ENCODE data around the gene ANKRD29.
"Not testable (repeated sequence)": the region's sequence is repeated elsewhere in the genome, so short reads cannot be mapped to it uniquely, and the experiment has no call there.

DNA sequence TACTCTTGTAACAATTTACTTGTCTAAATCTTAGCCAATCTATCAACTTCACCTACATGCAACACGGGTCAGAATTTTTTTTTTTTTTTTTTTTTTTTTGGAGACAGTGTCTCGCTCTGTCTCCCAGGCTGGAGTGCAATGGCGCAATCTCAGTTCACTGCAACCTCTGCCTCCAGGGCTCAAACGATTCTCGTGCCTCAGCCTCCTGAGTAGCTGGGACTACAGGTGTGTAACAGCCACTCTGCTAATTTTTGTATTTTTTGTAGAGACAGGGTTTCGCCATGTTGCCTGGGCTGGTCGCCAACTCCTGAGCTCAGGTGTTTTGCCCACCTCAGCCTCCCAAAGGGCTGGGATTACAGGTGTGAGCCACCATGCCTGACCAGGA lies 49.6 kb downstream of the ANKRD29 start:
- TF ChIP-seq POLR2AphosphoS5 (IDR thresholded peaks at IDR 0.05; ENCODE audit: borderline replicate concordance, low read depth, low read length); EZH2 (IDR thresholded peaks at IDR 0.05): not testable (repeated sequence)

All from SK-N-MC (cell line).